Nephron (organoid): Measurements from ENCODE around the gene MRPS15.
"Not testable (repeated sequence)": the region's sequence is repeated elsewhere in the genome, so short reads cannot be mapped to it uniquely, and the experiment has no call there.

Experiments
- H3K27ac Mint-ChIP-seq, 3 experiments: 2 replicates each; pipeline ENCODE4 v1.8.0; 2020; ENCODE audit warnings: mixed read lengths in 3 of 3, mild to moderate bottlenecking in 2 of 3, moderate library complexity in 1 of 3
- H3K27me3 Mint-ChIP-seq: 2 replicates; pipeline ENCODE4 v1.8.0; 2021; ENCODE audit warnings: low read depth, mild to moderate bottlenecking, moderate library complexity, mixed read lengths
- H3K36me3 Mint-ChIP-seq: 2 replicates; pipeline ENCODE4 v1.8.0; 2020; ENCODE audit warnings: low read depth, mixed read lengths
- H3K4me1 Mint-ChIP-seq: 2 replicates; pipeline ENCODE4 v1.8.0; 2020; ENCODE audit warnings: mixed read lengths
- H3K4me3 Mint-ChIP-seq, 3 experiments: 2 replicates each; pipeline ENCODE4 v1.8.0; 2020; ENCODE audit warnings: mild to moderate bottlenecking in 3 of 3, mixed read lengths in 3 of 3, moderate library complexity in 2 of 3
- H3K9me3 Mint-ChIP-seq: 2 replicates; pipeline ENCODE4 v1.8.0; 2020; ENCODE audit warnings: mixed read lengths
- CTCF ChIP-seq, 3 experiments: fragments of 200-600 bp; sonication (generic); IDR thresholded peaks; one replicate each; pipeline ENCODE4 v1.5.0; 2021; ENCODE audit warnings: antibody characterized with exemption in 3 of 3; ENCODE audit not compliant: unreplicated experiment in 3 of 3

Gene MRPS15

GRCh38 chr1:36506276-36506920, 42.2 kb upstream of the MRPS15 start:
- Mint-ChIP-seq H3K27me3 (peaks cover 5% of the 10 kb centered on the region), H3K9me3 (peaks cover 3% of the 10 kb centered on the region), H3K4me1 (no peaks in the 10 kb centered on the region), H3K36me3 (no peaks in the 10 kb centered on the region), H3K4me3 (no peak overlapping the region), H3K27ac (no peak overlapping the region)
- no peak for TF ChIP-seq CTCF (IDR thresholded peaks at IDR 0.05; ENCODE audit: unreplicated experiment in 3 of 3)

- Mint-ChIP-seq H3K4me3 (no peak overlapping the region), H3K27ac (no peak overlapping the region), H3K36me3 (no peaks in the 10 kb centered on the region), H3K27me3 (peaks cover 5% of the 10 kb centered on the region), H3K4me1 (no peaks in the 10 kb centered on the region), H3K9me3 (peaks cover 3% of the 10 kb centered on the region)
- no peak for TF ChIP-seq CTCF (IDR thresholded peaks at IDR 0.05; ENCODE audit: unreplicated experiment in 3 of 3)
Observed at GRCh38 chr1:36503733-36504132, 39.5 kb upstream of the MRPS15 start.

- Mint-ChIP-seq H3K27me3 (peaks cover 5% of the 10 kb centered on the region), H3K9me3 (peaks cover 3% of the 10 kb centered on the region), H3K4me3 (no peak overlapping the region), H3K27ac (no peak overlapping the region), H3K4me1 (no peaks in the 10 kb centered on the region), H3K36me3 (no peaks in the 10 kb centered on the region)
- no peak for TF ChIP-seq CTCF (IDR thresholded peaks at IDR 0.05; ENCODE audit: unreplicated experiment in 3 of 3)
Observed at GRCh38 chr1:36503159-36503558, 39.0 kb upstream of the MRPS15 start.

- no peak overlapping the region for H3K4me3 Mint-ChIP-seq
- H3K4me1 Mint-ChIP-seq, result no peaks in the 10 kb centered on the region
- H3K27me3 Mint-ChIP-seq, result peaks cover 4% of the 10 kb centered on the region
- peaks cover 3% of the 10 kb centered on the region for H3K9me3 Mint-ChIP-seq
- H3K36me3 Mint-ChIP-seq, result no peaks in the 10 kb centered on the region
- no peak for TF ChIP-seq CTCF (IDR thresholded peaks at IDR 0.05; ENCODE audit: unreplicated experiment in 3 of 3)
- H3K27ac Mint-ChIP-seq, result no peak overlapping the region
Observed at GRCh38 chr1:36502616-36503015, 38.4 kb upstream of the MRPS15 start.

GRCh38 chr1:36501911-36502310, 37.7 kb upstream of the MRPS15 start:
- H3K36me3 Mint-ChIP-seq, H3K4me1 Mint-ChIP-seq, H3K27me3 Mint-ChIP-seq, H3K9me3 Mint-ChIP-seq, H3K27ac Mint-ChIP-seq, H3K4me3 Mint-ChIP-seq: not testable (repeated sequence)

GRCh38 chr1:36497207-36497606, 33.0 kb upstream of the MRPS15 start:
- H3K27me3 Mint-ChIP-seq, result peaks cover 3% of the 10 kb centered on the region
- H3K4me1 Mint-ChIP-seq, result no peaks in the 10 kb centered on the region
- TF ChIP-seq CTCF (IDR thresholded peaks at IDR 0.05; ENCODE audit: unreplicated experiment in 3 of 3), result no peak
- H3K9me3 Mint-ChIP-seq, result no peaks in the 10 kb centered on the region
- no peaks in the 10 kb centered on the region for H3K36me3 Mint-ChIP-seq
- no peak overlapping the region for H3K4me3 Mint-ChIP-seq
- H3K27ac Mint-ChIP-seq, result no peak overlapping the region
